Sigmoid colon (tissue), 7 donors: ENCODE measurements around the gene GLI3. TPM values are rescaled to one million over a fixed set of nuclear protein-coding genes. Genes with fewer than 3 reads are reported as not detected.

Experiments used
- DNase-seq: peaks from one replicate; pipeline ENCODE4 v3.0.0-alpha.2; 2019
- H3K27ac ChIP-seq, 4 donors: fragments of 200-600 bp; sonication (generic); one replicate each; pipeline ENCODE4 v1.5.1; 2016 to 2019; ENCODE audit warnings: mild to moderate bottlenecking in 1 of 4
- H3K27me3 ChIP-seq, 3 donors: fragments of 200-600 bp; sonication (generic); one replicate each; pipeline ENCODE4 v1.5.1; 2019; ENCODE audit warnings: mild to moderate bottlenecking in 1 of 3
- H3K36me3 ChIP-seq, 4 donors: fragments of 200-600 bp; sonication (generic); one replicate each; pipeline ENCODE4 v1.5.1; 2016 to 2019
- H3K4me1 ChIP-seq, 4 donors: fragments of 200-600 bp; sonication (generic); one replicate each; pipeline ENCODE4 v1.5.1; 2017 to 2019
- H3K4me3 ChIP-seq, 4 donors: fragments of 200-600 bp; sonication (generic); one replicate each; pipeline ENCODE4 v1.5.1; 2017 to 2019; ENCODE audit warnings: mild to moderate bottlenecking in 2 of 4, moderate library complexity in 1 of 4
- H3K9me3 ChIP-seq, 4 donors: fragments of 200-600 bp in 3 of 4; sonication (generic) in 3 of 4; one replicate each; pipeline versions ENCODE4 v1.5.1 to v1.6.1; 2013 to 2019
- CTCF ChIP-seq, 4 experiments: fragments of 450-650 bp in 3 of 4; fragments of 200-600 bp in 1 of 4; IDR thresholded peaks; one replicate each; pipeline ENCODE4 v1.5.1; 2016 to 2019; ENCODE audit warnings: antibody characterized with exemption in 4 of 4, mild to moderate bottlenecking in 3 of 4, moderate library complexity in 2 of 4
- EP300 ChIP-seq, 4 donors: sonication (generic); formaldehyde crosslinking; IDR thresholded peaks; one replicate each; pipeline ENCODE4 v1.6.1; 2017; ENCODE audit warnings: antibody characterized with exemption in 4 of 4
- POLR2A ChIP-seq, 2 donors: fragments of 450-650 bp; IDR thresholded peaks; one replicate each; pipeline ENCODE4 v1.6.1; 2016; ENCODE audit warnings: antibody characterized with exemption in 2 of 2, mild to moderate bottlenecking in 2 of 2, moderate library complexity in 2 of 2
- POLR2AphosphoS5 ChIP-seq, 4 donors: sonication (generic); formaldehyde crosslinking; IDR thresholded peaks; one replicate each; pipeline ENCODE4 v1.6.1; 2017; ENCODE audit warnings: antibody characterized with exemption in 4 of 4
- WGBS, 2 donors: extraction: QIAGEN DNeasy Blood & Tissue Kit; methylation state at CpG; one replicate each; pipeline ENCODE4 v1.1.7; 2013; 5-methylcytosine and 5-hydroxymethylcytosine counted together
- intact Hi-C: fragments of 100-400 bp; cut with DNase I; formaldehyde crosslinking; loops from one replicate; pipeline ENCODE4 v1.15.1; 2023
- polyA plus RNA-seq, 3 donors: library from polyadenylated mRNA; stranded (reverse); fragments of 200-250 nt; gene quantifications; one replicate each; pipeline ENCODE4 v1.2.3, GENCODE V29; 2013
- total RNA-seq, 4 donors: library from RNA; depleted of rRNA; stranded (reverse); fragments of >200 nt; gene quantifications; one replicate each; pipeline ENCODE4 v1.1.0, GENCODE V29; 2016
- donor health status: healthy with polysubstance abuse.
- donor health status: Bipolar disorder and iron deficiency.
- donor health status: healthy.

Gene GLI3
- total and polyA plus RNA-seq, 7 donors, result 0.23 to 31.6 (median 17.2) TPM

DNA sequence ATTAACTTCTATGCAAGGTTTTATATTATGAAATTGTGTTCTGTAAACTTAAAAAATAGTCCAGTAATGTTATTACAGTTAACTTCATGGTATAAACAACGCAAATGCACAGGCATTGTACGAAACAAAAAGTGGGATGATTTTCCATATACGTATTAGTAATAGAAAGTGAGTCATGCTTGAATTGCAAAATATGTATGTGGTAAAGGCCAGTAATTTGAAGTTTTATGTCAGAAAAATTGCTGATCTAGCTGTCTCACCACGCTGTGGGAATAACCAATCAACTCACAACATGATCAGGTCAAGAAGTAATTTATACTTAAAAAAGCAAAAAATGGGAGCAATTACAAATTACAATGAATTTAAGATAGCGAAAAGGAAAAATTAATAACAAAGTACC, 37.0 kb upstream of the GLI3 start:
- Histone ChIP-seq H3K27ac (no peak overlapping the region), H3K4me1 (no peaks in the 10 kb centered on the region), H3K27me3 (no peaks in the 10 kb centered on the region), H3K9me3 (no peaks in the 10 kb centered on the region), H3K4me3 (no peak overlapping the region), H3K36me3 (no peaks in the 10 kb centered on the region)
- TF ChIP-seq EP300 (IDR thresholded peaks at IDR 0.05), result no peak
- TF ChIP-seq POLR2AphosphoS5 (IDR thresholded peaks at IDR 0.05), result no peak
- no peak for TF ChIP-seq POLR2A (IDR thresholded peaks at IDR 0.05)
- TF ChIP-seq CTCF (IDR thresholded peaks at IDR 0.05), result no peak
- DNase-seq, result no peak
- 81 to 83% methylated on average over 5 of the region's 5 CpGs for WGBS, 2 donors
- intact Hi-C loops, result no loop called here

- no peaks in the 10 kb centered on the region for H3K27me3 ChIP-seq
- no peaks in the 10 kb centered on the region for H3K36me3 ChIP-seq
- no peak overlapping the region for H3K4me3 ChIP-seq
- no peak for DNase-seq
- H3K27ac ChIP-seq, result no peak overlapping the region
- WGBS, 2 donors, result 55 to 70% methylated on average over 3 of the region's 3 CpGs
- no peaks in the 10 kb centered on the region for H3K9me3 ChIP-seq
- no peaks in the 10 kb centered on the region for H3K4me1 ChIP-seq
- intact Hi-C loops, result no loop called here
- TF ChIP-seq EP300 (IDR thresholded peaks at IDR 0.05), result no peak
- TF ChIP-seq CTCF (IDR thresholded peaks at IDR 0.05), result peak in 3 of 4 experiments; percentile 6 to 32 (median 15)
- TF ChIP-seq POLR2AphosphoS5 (IDR thresholded peaks at IDR 0.05), result no peak
These were observed 36.0 kb upstream of the GLI3 start for GRCh38 chr7:42272793-42273665.

- no peaks in the 10 kb centered on the region for H3K27me3 ChIP-seq
- H3K4me1 ChIP-seq, result no peaks in the 10 kb centered on the region
- no peak overlapping the region for H3K27ac ChIP-seq
- WGBS, 2 donors, result 51 to 79% methylated on average over 4 of the region's 4 CpGs
- TF ChIP-seq POLR2A (IDR thresholded peaks at IDR 0.05), result no peak
- TF ChIP-seq POLR2AphosphoS5 (IDR thresholded peaks at IDR 0.05), result no peak
- TF ChIP-seq EP300 (IDR thresholded peaks at IDR 0.05), result no peak
- no peak for TF ChIP-seq CTCF (IDR thresholded peaks at IDR 0.05)
- H3K9me3 ChIP-seq, result no peaks in the 10 kb centered on the region
- intact Hi-C loops, result no loop called here
- H3K36me3 ChIP-seq, result no peaks in the 10 kb centered on the region
- no peak overlapping the region for H3K4me3 ChIP-seq
- no peak for DNase-seq
These were observed 32.2 kb upstream of the GLI3 start for GRCh38 chr7:42269161-42269560.

GRCh38 chr7:42264702-42265101, 27.7 kb upstream of the GLI3 start:
- whole genome bisulfite sequencing, 2 donors, result 84 to 91% methylated on average over 4 of the region's 4 CpGs
- no peak overlapping the region for H3K4me3 ChIP-seq
- no peak overlapping the region for H3K27ac ChIP-seq
- intact Hi-C loops, result no loop called here
- H3K36me3 ChIP-seq, result no peaks in the 10 kb centered on the region
- TF ChIP-seq POLR2A (IDR thresholded peaks at IDR 0.05) (no peak), CTCF (IDR thresholded peaks at IDR 0.05) (no peak), POLR2AphosphoS5 (IDR thresholded peaks at IDR 0.05) (no peak), EP300 (IDR thresholded peaks at IDR 0.05) (no peak)
- H3K9me3 ChIP-seq, result no peaks in the 10 kb centered on the region
- H3K4me1 ChIP-seq, result peaks cover 0 to 19% (median 12%) of the 10 kb centered on the region in 4 donors
- H3K27me3 ChIP-seq, result no peaks in the 10 kb centered on the region
- DNase-seq, result no peak
